GM04503 (cell line): ENCODE measurements around the gene CIAO2B.
A peak's percentile ranks its signal among the peaks of the same experiment; 100 is the strongest.
"Not testable (repeated sequence)": the region's sequence is repeated elsewhere in the genome, so short reads cannot be mapped to it uniquely, and the experiment has no call there.

Experiments used
- DNase-seq: peaks from one replicate; pipeline ENCODE4 v3.0.0-alpha.2; 2012; ENCODE audit warnings: low read depth

CIAO2B gene

GRCh38 chr16:66955363-66956153, 21.4 kb upstream of the CIAO2B start:
- not testable (repeated sequence) for DNase-seq

- DNase-seq = peak; percentile 29
These were observed 20.0 kb upstream of the CIAO2B start for GRCh38 chr16:66954097-66954659.

GRCh38 chr16:66953462-66954096, 19.4 kb upstream of the CIAO2B start:
- DNase-seq = no peak

- DNase-seq = no peak
These were observed 18.4 kb upstream of the CIAO2B start for GRCh38 chr16:66952430-66953110.

- DNase-seq = no peak
These were observed 17.0 kb upstream of the CIAO2B start for GRCh38 chr16:66950971-66951790.

GRCh38 chr16:66950437-66950836, 16.2 kb upstream of the CIAO2B start:
- no peak for DNase-seq

- no peak for DNase-seq
These were observed 15.3 kb upstream of the CIAO2B start for GRCh38 chr16:66949472-66949871.

- DNase-seq = no peak
These were observed 14.6 kb upstream of the CIAO2B start for GRCh38 chr16:66948837-66949225.

GRCh38 chr16:66948134-66948836, 14.1 kb upstream of the CIAO2B start:
- no peak for DNase-seq

- no peak for DNase-seq
These were observed 13.3 kb upstream of the CIAO2B start for GRCh38 chr16:66947302-66948065.

GRCh38 chr16:66946974-66947301, 12.7 kb upstream of the CIAO2B start:
- DNase-seq = no peak

GRCh38 chr16:66946541-66946940, 12.3 kb upstream of the CIAO2B start:
- DNase-seq = no peak

- no peak for DNase-seq
These were observed 11.7 kb upstream of the CIAO2B start for GRCh38 chr16:66945939-66946338.

GRCh38 chr16:66944971-66945370, 10.8 kb upstream of the CIAO2B start:
- DNase-seq = not testable (repeated sequence)

- DNase-seq = no peak
These were observed 9.8 kb upstream of the CIAO2B start for GRCh38 chr16:66944054-66944441.

- no peak for DNase-seq
These were observed 9.3 kb upstream of the CIAO2B start for GRCh38 chr16:66943426-66944053.

GRCh38 chr16:66942981-66943380, 8.8 kb upstream of the CIAO2B start:
- DNase-seq = no peak

- DNase-seq = no peak
These were observed 6.0 kb upstream of the CIAO2B start for GRCh38 chr16:66940236-66940635.

GRCh38 chr16:66939366-66939765, 5.2 kb upstream of the CIAO2B start:
- DNase-seq = no peak

GRCh38 chr16:66937725-66938337, 3.6 kb upstream of the CIAO2B start:
- no peak for DNase-seq
